Muscle layer of colon (tissue), 2 donors: ENCODE measurements around the gene ZNF710.

ENCODE experiments used
- H3K27ac ChIP-seq: one replicate; pipeline ENCODE4 v1.7.0; 2013; ENCODE audit warnings: low read depth, mild to moderate bottlenecking, low read length, moderate library complexity
- H3K27me3 ChIP-seq, 2 donors: one replicate each; pipeline ENCODE4 v1.7.0; 2013; ENCODE audit warnings: low read length in 2 of 2, mild to moderate bottlenecking in 2 of 2; ENCODE audit not compliant: insufficient read depth in 2 of 2, control insufficient read depth in 1 of 2
- H3K36me3 ChIP-seq: one replicate; pipeline ENCODE4 v1.7.0; 2013; ENCODE audit warnings: mild to moderate bottlenecking, low read length; ENCODE audit not compliant: insufficient read depth
- H3K4me1 ChIP-seq: one replicate; pipeline ENCODE4 v1.7.0; 2013; ENCODE audit warnings: mild to moderate bottlenecking, low read length; ENCODE audit not compliant: insufficient read depth
- H3K4me3 ChIP-seq, 2 donors: one replicate each; pipeline ENCODE4 v1.7.0; 2013; ENCODE audit warnings: low read length in 2 of 2, low read depth in 1 of 2, mild to moderate bottlenecking in 1 of 2, moderate library complexity in 1 of 2
- H3K9ac ChIP-seq: one replicate; pipeline ENCODE4 v1.7.0; 2013; ENCODE audit warnings: low read length
- H3K9me3 ChIP-seq: one replicate; pipeline ENCODE4 v1.7.0; 2013; ENCODE audit warnings: mild to moderate bottlenecking, low read length
- donor health status: abdominal sarcoma.
- donor health status: Adenocarcinoma of cecum.

Gene ZNF710

GRCh38 chr15:90007076-90007460, 5.9 kb downstream of the ZNF710 start:
- no peak overlapping the region for H3K27ac ChIP-seq
- H3K9me3 ChIP-seq, result no peaks in the 10 kb centered on the region
- H3K9ac ChIP-seq, result no peak overlapping the region
- H3K4me3 ChIP-seq, result no peak overlapping the region
- H3K4me1 ChIP-seq, result peaks cover 44% of the 10 kb centered on the region
- H3K27me3 ChIP-seq, result no peaks in the 10 kb centered on the region
- H3K36me3 ChIP-seq, result no peaks in the 10 kb centered on the region

GRCh38 chr15:90008607-90009006, 7.5 kb downstream of the ZNF710 start:
- Histone ChIP-seq H3K4me1 (peaks cover 33% of the 10 kb centered on the region), H3K4me3 (no peak overlapping the region), H3K9me3 (no peaks in the 10 kb centered on the region), H3K36me3 (no peaks in the 10 kb centered on the region), H3K27me3 (no peaks in the 10 kb centered on the region), H3K9ac (no peak overlapping the region), H3K27ac (no peak overlapping the region)

GRCh38 chr15:90009301-90010022, 8.3 kb downstream of the ZNF710 start:
- Histone ChIP-seq H3K9me3 (no peaks in the 10 kb centered on the region), H3K4me1 (peaks cover 25% of the 10 kb centered on the region), H3K27ac (no peak overlapping the region), H3K4me3 (no peak overlapping the region), H3K27me3 (no peaks in the 10 kb centered on the region), H3K36me3 (no peaks in the 10 kb centered on the region), H3K9ac (no peak overlapping the region)

- Histone ChIP-seq H3K27ac (no peak overlapping the region), H3K4me3 (no peak overlapping the region), H3K36me3 (no peaks in the 10 kb centered on the region), H3K27me3 (no peaks in the 10 kb centered on the region), H3K9ac (no peak overlapping the region), H3K4me1 (peaks cover 2% of the 10 kb centered on the region), H3K9me3 (no peaks in the 10 kb centered on the region)
Measured at GRCh38 chr15:90011705-90012104, 10.6 kb downstream of the ZNF710 start.

GRCh38 chr15:90013503-90013937, 12.4 kb downstream of the ZNF710 start:
- H3K27ac ChIP-seq, result no peak overlapping the region
- H3K4me1 ChIP-seq, result no peaks in the 10 kb centered on the region
- no peak overlapping the region for H3K9ac ChIP-seq
- H3K4me3 ChIP-seq, result no peak overlapping the region
- no peaks in the 10 kb centered on the region for H3K27me3 ChIP-seq
- H3K36me3 ChIP-seq, result no peaks in the 10 kb centered on the region
- no peaks in the 10 kb centered on the region for H3K9me3 ChIP-seq

- Histone ChIP-seq H3K4me1 (no peaks in the 10 kb centered on the region), H3K9ac (no peak overlapping the region)
Measured at GRCh38 chr15:90015294-90015693, 14.2 kb downstream of the ZNF710 start.

GRCh38 chr15:90015749-90016148, 14.6 kb downstream of the ZNF710 start:
- H3K4me1 ChIP-seq, result no peaks in the 10 kb centered on the region
- H3K4me3 ChIP-seq, result no peak overlapping the region
- H3K9me3 ChIP-seq, result no peaks in the 10 kb centered on the region
- no peaks in the 10 kb centered on the region for H3K36me3 ChIP-seq
- no peak overlapping the region for H3K27ac ChIP-seq
- no peak overlapping the region for H3K9ac ChIP-seq
- H3K27me3 ChIP-seq, result no peaks in the 10 kb centered on the region

More at GRCh38 chr15:90015294-90015693, 14.2 kb downstream of the ZNF710 start:
- Histone ChIP-seq H3K36me3 (no peaks in the 10 kb centered on the region), H3K27me3 (no peaks in the 10 kb centered on the region), H3K9me3 (no peaks in the 10 kb centered on the region), H3K4me3 (no peak overlapping the region), H3K27ac (no peak overlapping the region)

GRCh38 chr15:90016721-90017120, 15.6 kb downstream of the ZNF710 start:
- Histone ChIP-seq H3K9me3 (no peaks in the 10 kb centered on the region), H3K27ac (no peak overlapping the region), H3K27me3 (no peaks in the 10 kb centered on the region), H3K4me3 (no peak overlapping the region), H3K36me3 (no peaks in the 10 kb centered on the region), H3K9ac (no peak overlapping the region), H3K4me1 (no peaks in the 10 kb centered on the region)

GRCh38 chr15:90018216-90018831, 17.2 kb downstream of the ZNF710 start:
- Histone ChIP-seq H3K27ac (no peak overlapping the region), H3K4me1 (no peaks in the 10 kb centered on the region), H3K9me3 (no peaks in the 10 kb centered on the region), H3K9ac (no peak overlapping the region), H3K36me3 (no peaks in the 10 kb centered on the region), H3K4me3 (no peak overlapping the region), H3K27me3 (no peaks in the 10 kb centered on the region)

GRCh38 chr15:90019611-90020010, 18.5 kb downstream of the ZNF710 start:
- Histone ChIP-seq H3K4me1 (no peaks in the 10 kb centered on the region), H3K9ac (no peak overlapping the region), H3K9me3 (no peaks in the 10 kb centered on the region), H3K36me3 (no peaks in the 10 kb centered on the region), H3K27me3 (no peaks in the 10 kb centered on the region), H3K4me3 (no peak overlapping the region), H3K27ac (no peak overlapping the region)

- H3K9me3 ChIP-seq, result no peaks in the 10 kb centered on the region
- no peaks in the 10 kb centered on the region for H3K4me1 ChIP-seq
- no peaks in the 10 kb centered on the region for H3K36me3 ChIP-seq
- H3K4me3 ChIP-seq, result no peak overlapping the region
- H3K27ac ChIP-seq, result no peak overlapping the region
- H3K27me3 ChIP-seq, result no peaks in the 10 kb centered on the region
- no peak overlapping the region for H3K9ac ChIP-seq
Measured at GRCh38 chr15:90020021-90020735, 19.1 kb downstream of the ZNF710 start.
